Epithelial cell of esophagus (primary cell): ENCODE results near the gene NRP2.

Source experiments
- DNase-seq: peaks from one replicate; pipeline ENCODE4 v3.0.0; 2010; ENCODE audit warnings: low read depth
- H3K4me3 ChIP-seq: 2 replicates; pipeline ENCODE4 v1.5.1; 2011; ENCODE audit warnings: mild to moderate bottlenecking, low read length, control low read depth
- TF ChIP-seq, protein P1 (sequence below): IDR thresholded peaks from 2 replicates; pipeline ENCODE4 v1.5.1; 2011; ENCODE audit warnings: low read depth, mild to moderate bottlenecking, low read length, control low read depth, inconsistent platforms; ENCODE audit not compliant: insufficient read depth; ENCODE audit errors: missing control alignments

The NRP2 gene

DNA sequence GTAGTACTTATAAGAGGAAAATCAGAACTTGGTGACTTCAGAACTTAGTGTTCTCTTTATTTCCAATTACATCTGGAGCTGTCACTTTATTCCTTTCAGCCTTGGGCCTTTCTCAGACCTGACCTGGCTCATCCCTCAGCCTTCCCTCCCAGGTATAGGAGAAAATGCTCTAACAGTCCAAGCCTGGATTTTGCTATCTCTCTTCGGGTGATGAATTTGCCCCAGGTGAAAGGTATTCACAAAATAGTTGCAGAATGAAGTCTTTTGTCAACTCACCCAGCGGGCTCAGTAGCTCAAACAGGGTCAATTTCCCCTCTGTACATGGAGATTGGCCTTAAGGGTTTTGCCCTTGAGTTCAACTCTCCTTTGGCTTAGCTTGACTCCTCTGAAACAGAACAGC lies 12.0 kb downstream of the NRP2 start:
- TF ChIP-seq, protein P1, sequence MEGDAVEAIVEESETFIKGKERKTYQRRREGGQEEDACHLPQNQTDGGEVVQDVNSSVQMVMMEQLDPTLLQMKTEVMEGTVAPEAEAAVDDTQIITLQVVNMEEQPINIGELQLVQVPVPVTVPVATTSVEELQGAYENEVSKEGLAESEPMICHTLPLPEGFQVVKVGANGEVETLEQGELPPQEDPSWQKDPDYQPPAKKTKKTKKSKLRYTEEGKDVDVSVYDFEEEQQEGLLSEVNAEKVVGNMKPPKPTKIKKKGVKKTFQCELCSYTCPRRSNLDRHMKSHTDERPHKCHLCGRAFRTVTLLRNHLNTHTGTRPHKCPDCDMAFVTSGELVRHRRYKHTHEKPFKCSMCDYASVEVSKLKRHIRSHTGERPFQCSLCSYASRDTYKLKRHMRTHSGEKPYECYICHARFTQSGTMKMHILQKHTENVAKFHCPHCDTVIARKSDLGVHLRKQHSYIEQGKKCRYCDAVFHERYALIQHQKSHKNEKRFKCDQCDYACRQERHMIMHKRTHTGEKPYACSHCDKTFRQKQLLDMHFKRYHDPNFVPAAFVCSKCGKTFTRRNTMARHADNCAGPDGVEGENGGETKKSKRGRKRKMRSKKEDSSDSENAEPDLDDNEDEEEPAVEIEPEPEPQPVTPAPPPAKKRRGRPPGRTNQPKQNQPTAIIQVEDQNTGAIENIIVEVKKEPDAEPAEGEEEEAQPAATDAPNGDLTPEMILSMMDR = no peak
- H3K4me3 ChIP-seq = no peak overlapping the region
- DNase-seq = no peak

DNA sequence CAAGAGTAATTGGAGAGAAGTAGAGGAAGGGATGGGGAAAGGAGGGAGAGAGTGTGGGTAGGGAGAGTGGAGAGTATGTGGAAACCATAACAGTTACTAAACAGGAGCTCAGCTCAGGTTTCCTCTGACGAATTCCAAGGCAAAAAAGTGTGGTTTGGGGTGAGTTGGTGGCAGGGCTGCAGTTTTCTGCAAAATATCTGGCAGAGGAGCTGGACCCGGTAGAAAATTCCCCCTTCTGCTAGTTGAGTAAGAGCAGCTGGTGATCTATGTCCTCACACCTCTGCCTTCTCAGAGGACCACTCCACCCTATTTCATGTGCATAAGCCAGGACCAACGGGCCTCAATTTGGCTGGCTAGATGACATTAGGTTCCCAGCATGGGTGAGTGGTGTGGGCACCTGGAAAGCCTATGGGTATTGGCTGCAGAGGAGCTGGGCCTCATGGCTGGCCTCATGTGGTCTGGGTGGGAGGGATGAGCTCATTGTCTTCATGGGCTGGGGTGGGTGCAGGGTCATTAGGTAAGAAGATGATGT lies 13.2 kb downstream of the NRP2 start:
- no peak overlapping the region for H3K4me3 ChIP-seq
- TF ChIP-seq, protein P1 = no peak
- no peak for DNase-seq

DNA sequence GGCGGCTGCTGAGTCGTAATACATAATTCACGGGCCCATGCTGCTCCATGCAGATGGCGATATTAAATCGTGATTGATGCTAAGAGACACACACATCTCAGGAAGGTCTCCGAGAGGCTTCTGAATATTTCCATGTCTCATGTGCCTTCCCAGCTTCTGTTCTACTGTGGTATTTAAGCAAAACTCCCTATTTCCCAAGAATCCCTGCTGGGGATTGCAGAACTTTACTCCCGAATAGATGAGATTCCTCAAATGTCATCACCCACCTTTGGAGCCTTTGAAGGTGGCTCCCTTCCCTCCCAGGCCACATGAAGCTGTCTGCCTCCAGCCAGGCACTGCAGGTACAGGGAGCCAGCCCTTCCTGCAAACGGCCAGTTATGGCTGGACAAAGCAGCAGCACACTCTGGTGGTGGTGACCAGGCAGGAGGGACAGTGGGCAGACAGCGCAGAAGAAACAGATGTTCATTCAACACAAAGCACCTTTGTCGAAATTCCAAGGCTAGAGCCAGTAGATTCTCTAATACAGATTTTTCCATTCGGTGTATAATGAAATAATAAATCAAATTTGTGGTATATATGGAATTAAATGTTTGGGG lies 14.1 kb downstream of the NRP2 start:
- no peak overlapping the region for H3K4me3 ChIP-seq
- no peak for DNase-seq
- TF ChIP-seq, protein P1 = no peak

DNA sequence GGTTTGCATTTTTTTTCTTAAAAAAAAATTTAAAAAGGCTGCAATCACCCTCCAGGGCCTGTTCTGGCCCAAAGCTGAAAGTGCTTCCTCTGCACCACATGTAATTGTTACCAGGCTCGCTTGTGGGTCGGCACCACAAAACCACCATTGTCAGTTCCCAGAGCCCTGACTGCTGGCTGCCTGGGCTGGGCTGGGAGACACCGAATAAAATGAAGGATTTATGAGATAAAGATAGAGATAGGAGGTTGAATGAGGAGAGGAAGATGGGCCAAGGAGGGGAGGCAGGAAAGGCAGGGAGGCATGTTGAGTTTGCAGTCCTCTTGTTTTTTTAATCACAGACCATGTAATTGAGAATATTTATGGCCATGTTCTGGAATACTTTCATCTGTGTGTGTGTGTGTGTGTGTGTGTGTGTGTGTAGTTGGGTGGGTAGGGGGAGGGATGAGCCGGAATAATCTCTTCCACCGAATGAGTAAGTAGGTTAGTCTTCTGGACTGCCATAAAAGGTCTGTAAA lies 14.7 kb downstream of the NRP2 start:
- H3K4me3 ChIP-seq = no peak overlapping the region
- TF ChIP-seq, protein P1 = no peak
- no peak for DNase-seq

DNA sequence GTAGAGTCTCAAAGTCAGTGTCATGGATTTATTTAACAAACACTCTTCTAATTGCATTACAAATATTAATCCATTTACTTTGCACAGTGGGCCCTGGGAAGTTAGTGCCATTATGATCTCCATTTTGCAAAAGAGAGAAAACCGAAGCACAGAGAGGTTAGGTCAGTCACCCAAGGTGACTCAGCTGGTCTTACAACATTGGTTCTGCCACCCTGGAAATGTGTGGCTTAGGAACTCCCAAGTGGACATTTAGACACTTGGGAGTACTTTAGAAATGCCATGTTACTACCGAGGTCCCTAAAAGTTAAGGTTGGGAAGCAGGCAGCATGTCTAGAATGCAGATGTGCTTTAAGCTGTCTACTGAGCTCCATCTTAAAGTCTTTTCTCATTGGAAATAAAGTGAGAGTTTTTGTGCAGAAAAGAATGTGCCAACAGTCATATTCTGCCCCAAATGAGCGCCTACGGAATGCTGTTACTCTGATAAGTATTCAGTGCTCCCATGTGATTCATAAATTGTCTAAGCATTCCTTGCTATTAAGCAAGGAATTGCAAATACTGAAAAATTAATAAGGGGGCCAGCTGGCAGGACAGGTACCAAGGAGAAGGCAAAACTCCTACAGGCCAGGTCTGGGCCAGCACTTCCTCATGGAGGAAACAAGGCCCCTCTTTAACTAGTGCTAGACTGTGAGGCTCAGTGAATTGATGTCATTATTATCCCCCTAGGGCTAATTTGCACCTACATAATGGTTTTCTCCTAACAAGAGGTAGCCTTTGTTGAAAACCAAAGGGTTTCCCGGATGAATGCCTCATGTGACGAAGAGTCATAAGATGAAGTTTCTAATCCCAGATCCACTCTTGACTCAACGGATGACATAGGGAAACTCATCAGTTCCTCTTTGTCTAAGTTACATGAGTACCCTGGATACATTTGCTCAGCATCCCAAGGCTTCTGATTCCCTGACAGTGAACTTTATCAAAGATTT lies 16.3 kb downstream of the NRP2 start:
- no peak overlapping the region for H3K4me3 ChIP-seq
- DNase-seq = peak; percentile 55

DNA sequence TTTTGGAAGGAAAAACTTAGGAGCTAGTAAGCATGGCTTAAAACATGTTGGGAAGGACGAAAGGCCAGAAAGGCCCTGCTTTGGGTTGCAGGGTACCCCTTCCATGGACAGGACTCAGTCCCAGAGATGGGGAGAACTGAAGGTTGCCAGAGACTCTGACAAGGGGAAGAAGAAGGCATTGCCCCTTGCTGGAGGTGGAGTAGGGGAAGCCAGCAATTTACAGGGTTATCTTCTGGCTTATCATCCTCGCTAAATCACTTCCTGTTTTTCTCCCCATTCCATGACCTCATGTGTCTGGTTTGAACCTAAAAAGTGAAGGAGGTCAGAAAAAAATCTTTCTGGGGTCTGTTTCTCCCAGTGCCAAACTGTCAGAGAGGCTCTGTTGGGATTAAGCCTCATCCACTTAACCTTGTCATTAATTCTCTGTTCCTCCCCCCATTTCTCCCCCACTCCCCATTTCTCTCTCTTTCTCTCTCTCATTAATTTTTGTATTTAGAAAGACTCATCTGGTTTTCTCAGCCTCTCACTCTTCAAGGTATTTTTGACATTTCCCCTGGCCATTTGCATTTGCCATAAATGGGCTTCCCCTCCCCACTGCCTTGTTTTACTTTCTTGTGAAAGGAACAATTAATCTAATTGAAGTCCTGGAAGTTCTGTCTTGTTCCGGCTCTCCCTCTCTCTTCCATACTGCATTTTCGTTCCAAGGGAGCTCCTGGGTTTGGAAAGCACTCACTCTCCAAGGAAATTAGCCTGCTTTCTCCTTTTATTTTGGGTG lies 17.4 kb downstream of the NRP2 start:
- TF ChIP-seq, protein P1 = no peak
- H3K4me3 ChIP-seq = no peak overlapping the region
- DNase-seq = no peak

More for the DNA sequence above, 16.3 kb downstream of the NRP2 start:
- TF ChIP-seq, protein P1 = no peak
